Measurements from ENCODE around the gene DARS2. TPM values are rescaled to one million over a fixed set of nuclear protein-coding genes. Genes with fewer than 3 reads are reported as not detected.
"Not testable (repeated sequence)": the region's sequence is repeated elsewhere in the genome, so short reads cannot be mapped to it uniquely, and the experiment has no call there.

The DARS2 gene
- polyA plus RNA-seq, 3 donors, result 3.2 to 8.2 (median 6.2) TPM

GRCh38 chr1:173876732-173877131, 52.3 kb downstream of the DARS2 start:
- Histone ChIP-seq H3K4me2 (replicated peaks; ENCODE audit: extremely low read depth, low read length, poor library complexity, severe bottlenecking) (no peak overlapping the region), H3K36me3 (replicated peaks in 1 of 2; ENCODE audit: control insufficient read depth in 1 of 2, insufficient read depth in 2 of 2, low read length in 2 of 2) (peaks cover 22 to 52% of the 10 kb centered on the region in 2 donors), H3K9me3 (replicated peaks in 1 of 2; ENCODE audit: control insufficient read depth in 1 of 2, insufficient read depth in 1 of 2, low read length in 2 of 2) (no peaks in the 10 kb centered on the region), H3K27me3 (ENCODE audit: control insufficient read depth in 2 of 2, insufficient read depth in 2 of 2, low read length in 2 of 2) (no peaks in the 10 kb centered on the region), H3K9ac (ENCODE audit: insufficient read depth, low read length, poor library complexity, severe bottlenecking) (no peak overlapping the region), H3K4me1 (ENCODE audit: control insufficient read depth in 1 of 2, insufficient read depth in 2 of 2, low read length in 2 of 2) (no peaks in the 10 kb centered on the region), H2AFZ (ENCODE audit: insufficient read depth, low read depth, low read length, poor library complexity, severe bottlenecking) (no peak overlapping the region), H3K4me3 (replicated peaks in 1 of 3; ENCODE audit: low read depth in 2 of 3, low read length in 3 of 3) (no peak overlapping the region), H3K79me2 (ENCODE audit: insufficient read depth, low read length) (no peaks in the 10 kb centered on the region), H4K20me1 (ENCODE audit: insufficient read depth, low read length) (no peaks in the 10 kb centered on the region), H3K27ac (ENCODE audit: low read depth in 1 of 2, low read length in 2 of 2) (no peak overlapping the region)
- Mint-ChIP-seq H3K27me3 (ENCODE audit: low read depth in 3 of 3) (no peaks in the 10 kb centered on the region), H3K36me3 (peaks cover 50 to 68% of the 10 kb centered on the region in 2 donors), H3K4me3 (no peak overlapping the region), H3K27ac (no peak overlapping the region), H3K4me1 (peaks cover 3% of the 10 kb centered on the region), H3K9me3 (peaks cover 0 to 9% (median 2%) of the 10 kb centered on the region in 7 donors)
- DNase-seq, result no peak
- WGBS (ENCODE audit: insufficient coverage), result no CpG with 5 or more reads among the region's 5 CpGs
- intact Hi-C loops (cut with micrococcal nuclease), result no loop called here
- TF ChIP-seq CTCF (IDR thresholded peaks at IDR 0.05), result no peak

DNA sequence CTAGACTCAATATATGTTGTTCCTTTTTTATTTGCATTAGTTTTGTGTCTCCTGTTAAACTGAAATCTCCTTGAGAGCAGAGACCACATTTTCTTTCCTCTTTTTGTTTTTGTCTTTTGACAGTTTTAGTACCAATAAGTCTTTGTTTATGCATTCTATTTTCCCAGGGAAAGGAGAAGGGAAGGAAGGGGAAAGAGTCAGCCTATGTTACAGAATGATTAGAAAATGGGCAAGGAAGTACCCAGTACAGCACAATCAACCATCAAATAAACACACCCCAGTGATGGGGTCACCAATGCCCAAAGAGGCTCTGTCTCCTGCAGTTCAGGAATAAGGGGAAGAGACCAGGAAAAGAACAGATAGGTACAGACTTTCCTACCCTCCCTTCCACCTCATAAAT, 53.8 kb downstream of the DARS2 start:
- Histone ChIP-seq H3K36me3 (replicated peaks in 1 of 2; ENCODE audit: control insufficient read depth in 1 of 2, insufficient read depth in 2 of 2, low read length in 2 of 2) (peaks cover 20 to 49% of the 10 kb centered on the region in 2 donors), H2AFZ (ENCODE audit: insufficient read depth, low read depth, low read length, poor library complexity, severe bottlenecking) (no peak overlapping the region), H3K27ac (ENCODE audit: low read depth in 1 of 2, low read length in 2 of 2) (no peak overlapping the region), H3K9me3 (replicated peaks in 1 of 2; ENCODE audit: control insufficient read depth in 1 of 2, insufficient read depth in 1 of 2, low read length in 2 of 2) (no peaks in the 10 kb centered on the region), H4K20me1 (ENCODE audit: insufficient read depth, low read length) (no peaks in the 10 kb centered on the region), H3K9ac (ENCODE audit: insufficient read depth, low read length, poor library complexity, severe bottlenecking) (no peak overlapping the region), H3K4me1 (ENCODE audit: control insufficient read depth in 1 of 2, insufficient read depth in 2 of 2, low read length in 2 of 2) (no peaks in the 10 kb centered on the region), H3K4me2 (replicated peaks; ENCODE audit: extremely low read depth, low read length, poor library complexity, severe bottlenecking) (no peak overlapping the region), H3K27me3 (ENCODE audit: control insufficient read depth in 2 of 2, insufficient read depth in 2 of 2, low read length in 2 of 2) (no peaks in the 10 kb centered on the region), H3K79me2 (ENCODE audit: insufficient read depth, low read length) (no peaks in the 10 kb centered on the region), H3K4me3 (replicated peaks in 1 of 3; ENCODE audit: low read depth in 2 of 3, low read length in 3 of 3) (no peak overlapping the region)
- Mint-ChIP-seq H3K27me3 (ENCODE audit: low read depth in 3 of 3) (no peaks in the 10 kb centered on the region), H3K36me3 (peaks cover 48 to 63% of the 10 kb centered on the region in 2 donors), H3K4me1 (peaks cover 2% of the 10 kb centered on the region), H3K27ac (no peak overlapping the region), H3K4me3 (no peak overlapping the region), H3K9me3 (peaks cover 0 to 13% (median 2%) of the 10 kb centered on the region in 7 donors)
- no peak for DNase-seq
- intact Hi-C loops (cut with micrococcal nuclease), result no loop called here
- no peak for TF ChIP-seq CTCF (IDR thresholded peaks at IDR 0.05)

- peaks cover 42 to 45% of the 10 kb centered on the region in 2 donors for H3K36me3 Mint-ChIP-seq
- H3K9me3 Mint-ChIP-seq; intact Hi-C loops (cut with micrococcal nuclease); H3K9me3 ChIP-seq (replicated peaks in 1 of 2; ENCODE audit: control insufficient read depth in 1 of 2, insufficient read depth in 1 of 2, low read length in 2 of 2); H3K4me1 ChIP-seq (ENCODE audit: control insufficient read depth in 1 of 2, insufficient read depth in 2 of 2, low read length in 2 of 2); H3K27ac Mint-ChIP-seq; H3K27ac ChIP-seq (ENCODE audit: low read depth in 1 of 2, low read length in 2 of 2); H3K27me3 Mint-ChIP-seq (ENCODE audit: low read depth in 3 of 3); H3K4me2 ChIP-seq (replicated peaks; ENCODE audit: extremely low read depth, low read length, poor library complexity, severe bottlenecking); H4K20me1 ChIP-seq (ENCODE audit: insufficient read depth, low read length); H3K9ac ChIP-seq (ENCODE audit: insufficient read depth, low read length, poor library complexity, severe bottlenecking); H3K79me2 ChIP-seq (ENCODE audit: insufficient read depth, low read length); H3K4me1 Mint-ChIP-seq; H3K27me3 ChIP-seq (ENCODE audit: control insufficient read depth in 2 of 2, insufficient read depth in 2 of 2, low read length in 2 of 2); DNase-seq; H3K4me3 ChIP-seq (replicated peaks in 1 of 3; ENCODE audit: low read depth in 2 of 3, low read length in 3 of 3); H2AFZ ChIP-seq (ENCODE audit: insufficient read depth, low read depth, low read length, poor library complexity, severe bottlenecking); H3K4me3 Mint-ChIP-seq: not testable (repeated sequence)
- peaks cover 26 to 38% of the 10 kb centered on the region in 2 donors for H3K36me3 ChIP-seq (replicated peaks in 1 of 2; ENCODE audit: control insufficient read depth in 1 of 2, insufficient read depth in 2 of 2, low read length in 2 of 2)
- WGBS (ENCODE audit: insufficient coverage), result no CpG with 5 or more reads among the region's 4 CpGs
Observed at GRCh38 chr1:173881117-173881516, 56.6 kb downstream of the DARS2 start.

Data from CD14-positive monocyte (primary cell).